OCI-LY1 (cell line): ENCODE results near the gene RAX.

Experiments
- H2AFZ ChIP-seq: fragments of 200-600 bp; sonication (generic), shearing (Covaris generic); 2 replicates; pipeline ENCODE4 v1.6.0; 2014; ENCODE audit warnings: antibody characterized with exemption, mild to moderate bottlenecking, low read length
- H3F3A ChIP-seq: fragments of 200-600 bp; sonication (generic), shearing (Covaris generic); 2 replicates; pipeline ENCODE4 v1.6.0; 2014; ENCODE audit warnings: mild to moderate bottlenecking, antibody characterized with exemption, low read length, moderate library complexity; ENCODE audit not compliant: insufficient read depth
- H3K27ac ChIP-seq: fragments of 200-600 bp; sonication (generic); 2 replicates; pipeline ENCODE4 v1.5.1; 2014; ENCODE audit warnings: low read length, mixed run types, mild to moderate bottlenecking, low read depth; ENCODE audit not compliant: poor library complexity, severe bottlenecking
- H3K27me3 ChIP-seq: fragments of 200-600 bp; sonication (generic); 2 replicates; pipeline ENCODE4 v1.6.0; 2014; ENCODE audit warnings: antibody characterized with exemption, mild to moderate bottlenecking, low read length, moderate library complexity; ENCODE audit not compliant: insufficient read depth
- H3K36me3 ChIP-seq: fragments of 200-600 bp; sonication (generic); 2 replicates; pipeline ENCODE4 v1.6.1; 2014; ENCODE audit warnings: mild to moderate bottlenecking, antibody characterized with exemption, low read length, moderate library complexity, mixed read lengths; ENCODE audit not compliant: insufficient read depth
- H3K4me1 ChIP-seq: fragments of 200-600 bp; sonication (generic); 2 replicates; pipeline ENCODE4 v1.5.1; 2014; ENCODE audit warnings: mild to moderate bottlenecking, low read length, moderate library complexity; ENCODE audit not compliant: insufficient read depth, severe bottlenecking
- H3K4me2 ChIP-seq: fragments of 200-600 bp; sonication (generic), shearing (Covaris generic); 2 replicates; pipeline ENCODE4 v1.6.1; 2014; ENCODE audit warnings: low read length
- H3K4me3 ChIP-seq: fragments of 200-600 bp; sonication (generic); 2 replicates; pipeline ENCODE4 v1.5.1; 2014; ENCODE audit warnings: low read length, low read depth, mild to moderate bottlenecking, mixed read lengths; ENCODE audit not compliant: poor library complexity, severe bottlenecking
- H3K79me2 ChIP-seq: fragments of 200-600 bp; shearing (Covaris generic); 2 replicates; pipeline ENCODE4 v1.6.1; 2016; ENCODE audit warnings: mixed run types, low read length, mixed read lengths; ENCODE audit not compliant: insufficient read depth
- H3K9ac ChIP-seq: fragments of 200-600 bp; sonication (generic), shearing (Covaris generic); 2 replicates; pipeline ENCODE4 v1.6.1; 2014; ENCODE audit warnings: mild to moderate bottlenecking, low read length, mixed read lengths
- H3K9me2 ChIP-seq: fragments of 200-600 bp; sonication (generic), shearing (Covaris generic); 2 replicates; pipeline ENCODE4 v1.6.1; 2014; ENCODE audit warnings: low read depth, mild to moderate bottlenecking, low read length, mixed read lengths
- H3K9me3 ChIP-seq: fragments of 200-600 bp; shearing (Covaris generic); 2 replicates; pipeline ENCODE4 v1.6.1; 2014; ENCODE audit warnings: low read length, mixed read lengths
- H4K20me1 ChIP-seq: fragments of 200-600 bp; sonication (generic), shearing (Covaris generic); 2 replicates; pipeline ENCODE4 v1.6.0; 2016; ENCODE audit warnings: mild to moderate bottlenecking, low read length; ENCODE audit not compliant: insufficient read depth
- CTCF ChIP-seq: fragments of 200-600 bp; sonication (generic), shearing (Covaris generic); IDR thresholded peaks from 2 replicates; pipeline ENCODE4 v1.5.1; 2017; ENCODE audit warnings: mild to moderate bottlenecking, antibody characterized with exemption, low read length, moderate library complexity, mixed read lengths
- EZH2 ChIP-seq: fragments of 200-600 bp; sonication (generic), shearing (Covaris generic); IDR thresholded peaks from 2 replicates; pipeline ENCODE4 v1.8.0; 2017; ENCODE audit warnings: borderline replicate concordance, mixed run types, mild to moderate bottlenecking, antibody characterized with exemption, low read length, moderate library complexity, mixed read lengths

RAX gene

GRCh38 chr18:59272891-59273758 is at the start of gene RAX:
TSS of gene RAX (minus strand) at chr18:59273454. CDS start at chr18:59273206, 248 bp downstream.
- Histone ChIP-seq H2AFZ (no peak within 1 kb of the TSS), H3K4me3 (no peak within 1 kb of the TSS), H3K27ac (no peak within 1 kb of the TSS), H3K9me2 (no peaks in the 10 kb centered on the region), H3K36me3 (no peaks in the 10 kb centered on the region), H3K4me1 (peaks cover 6% of the 10 kb centered on the region), H3K79me2 (no peaks in the 10 kb centered on the region), H3K9me3 (no peaks in the 10 kb centered on the region), H3F3A (no peaks in the 10 kb centered on the region), H4K20me1 (no peaks in the 10 kb centered on the region), H3K9ac (no peak within 1 kb of the TSS), H3K4me2 (no peak within 1 kb of the TSS), H3K27me3 (no peaks in the 10 kb centered on the region)
- no peak for TF ChIP-seq CTCF
- TF ChIP-seq EZH2 = no peak

GRCh38 chr18:59318460-59319050 is 45.3 kb upstream of the RAX start, which contains the start of gene CPLX4:
TSS of gene CPLX4 (minus strand) at chr18:59318649. CDS start at chr18:59318462, 187 bp downstream.
- Histone ChIP-seq H3K27me3 (no peaks in the 10 kb centered on the region), H4K20me1 (no peaks in the 10 kb centered on the region), H3K79me2 (no peaks in the 10 kb centered on the region), H3K9ac (no peak within 1 kb of the TSS), H3K4me1 (no peaks in the 10 kb centered on the region), H3K36me3 (no peaks in the 10 kb centered on the region), H2AFZ (no peak within 1 kb of the TSS), H3K4me3 (no peak within 1 kb of the TSS), H3K4me2 (no peak within 1 kb of the TSS), H3K9me3 (no peaks in the 10 kb centered on the region), H3K27ac (no peak within 1 kb of the TSS), H3F3A (no peaks in the 10 kb centered on the region), H3K9me2 (no peaks in the 10 kb centered on the region)
- TF ChIP-seq CTCF = no peak
- TF ChIP-seq EZH2 = no peak

GRCh38 chr18:59311631-59312030 is 38.4 kb upstream of the RAX start:
- Histone ChIP-seq H3K9me3 (no peaks in the 10 kb centered on the region), H3K4me2 (no peak overlapping the region), H3K4me1 (no peaks in the 10 kb centered on the region), H3K79me2 (no peaks in the 10 kb centered on the region), H3K4me3 (no peak overlapping the region), H3K27ac (no peak overlapping the region), H3K36me3 (no peaks in the 10 kb centered on the region), H2AFZ (no peak overlapping the region), H3K9ac (no peak overlapping the region), H3K9me2 (no peaks in the 10 kb centered on the region), H3K27me3 (0 out of 2 replicates have a peak, but pooled peaks cover 3% of the 10 kb centered on the region), H4K20me1 (no peaks in the 10 kb centered on the region), H3F3A (no peaks in the 10 kb centered on the region)
- TF ChIP-seq EZH2 (no peak), CTCF (no peak)
